ENCODE data around the gene PGGHG.
"Not testable (repeated sequence)": the region's sequence is repeated elsewhere in the genome, so short reads cannot be mapped to it uniquely, and the experiment has no call there.

The PGGHG gene

DNA sequence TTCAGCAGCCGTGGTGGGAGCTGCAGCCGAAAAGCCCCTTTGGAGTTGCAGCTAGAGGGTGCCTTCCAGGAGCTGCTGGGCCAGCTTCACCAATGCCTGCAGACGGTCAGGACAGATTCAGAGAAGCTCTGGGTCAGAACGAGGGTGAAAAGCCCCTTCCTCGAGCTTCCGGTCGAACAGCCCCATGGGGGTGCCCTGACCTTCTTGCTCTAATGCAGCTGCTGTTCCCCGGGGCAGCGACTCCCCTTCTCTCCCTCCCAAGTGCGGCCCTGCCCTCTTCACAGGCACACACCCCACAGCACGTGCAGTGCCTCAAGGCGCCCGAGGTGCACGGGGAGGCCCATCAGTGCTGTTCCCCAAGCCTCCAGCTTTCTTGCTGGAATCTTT lies 41.4 kb downstream of the PGGHG start:
- DNase-seq (ENCODE audit: low spot score): peak; percentile 32

DNA sequence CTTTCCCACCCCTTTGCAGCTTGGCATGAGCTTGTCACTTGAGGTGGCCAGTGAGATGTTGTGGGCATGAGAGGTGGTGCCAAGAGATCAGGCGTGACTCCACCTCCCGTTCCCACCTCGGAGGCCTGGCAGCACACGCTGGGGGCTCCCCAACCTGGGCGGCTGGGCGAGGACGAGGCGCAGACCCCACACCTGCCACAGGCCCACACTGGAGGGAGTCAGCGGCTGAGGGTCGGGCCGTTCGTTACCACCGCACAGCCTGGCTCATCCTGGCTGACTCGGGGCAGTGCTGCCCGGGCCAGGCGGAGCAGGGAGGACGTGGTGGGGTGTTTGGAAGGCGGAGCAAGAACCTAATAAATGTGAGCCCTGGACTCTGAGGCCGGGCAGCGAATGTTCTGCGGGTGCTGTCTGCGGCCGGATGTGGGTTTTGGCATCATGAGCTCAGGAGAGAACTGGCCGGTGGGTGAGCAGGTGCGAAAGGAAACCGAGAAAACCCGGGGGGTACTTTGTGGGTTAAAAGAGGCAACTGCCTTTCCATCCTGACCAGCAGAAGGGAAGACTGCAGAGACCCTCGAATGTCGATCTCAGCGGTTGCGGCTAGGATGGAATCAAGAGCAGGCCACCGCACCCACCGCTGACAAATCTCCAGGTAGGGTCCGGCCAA lies 41.9 kb downstream of the PGGHG start:
- peak; percentile 62 for DNase-seq (ENCODE audit: low spot score)

DNA sequence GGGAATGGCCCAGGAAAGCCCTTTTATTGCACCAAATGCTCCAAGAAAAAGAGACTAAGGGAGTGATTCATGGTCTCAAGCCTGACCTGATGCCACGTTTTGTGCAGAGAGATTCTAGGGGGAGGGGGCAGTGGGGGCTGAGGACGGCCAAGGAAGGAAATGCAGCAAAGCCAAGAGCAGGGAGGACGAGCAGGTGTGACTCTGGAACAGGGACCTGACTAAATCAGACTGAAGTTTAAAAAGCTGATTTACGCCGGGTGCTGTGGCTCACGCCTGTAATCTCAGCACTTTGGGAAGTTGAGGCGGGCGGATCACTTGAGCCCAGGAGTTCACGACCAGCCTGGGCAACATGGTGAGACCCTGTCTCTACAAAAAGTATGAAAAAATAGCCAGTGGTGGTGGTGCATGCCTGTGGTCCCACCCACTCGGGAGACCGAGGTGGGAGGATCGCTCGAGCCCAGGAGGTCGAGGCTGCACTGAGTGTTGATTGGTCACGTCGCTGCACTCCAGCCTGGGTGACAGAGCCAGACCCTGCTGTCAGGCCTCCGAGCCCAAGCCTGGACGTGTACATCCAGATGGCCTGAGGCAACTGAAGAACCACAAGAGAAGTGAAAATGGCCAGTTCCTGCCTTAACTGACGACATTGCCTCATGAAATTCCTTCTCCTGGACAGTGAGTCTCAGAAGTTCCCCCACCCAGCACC lies 42.6 kb downstream of the PGGHG start:
- no peak for DNase-seq (ENCODE audit: low spot score)

DNA sequence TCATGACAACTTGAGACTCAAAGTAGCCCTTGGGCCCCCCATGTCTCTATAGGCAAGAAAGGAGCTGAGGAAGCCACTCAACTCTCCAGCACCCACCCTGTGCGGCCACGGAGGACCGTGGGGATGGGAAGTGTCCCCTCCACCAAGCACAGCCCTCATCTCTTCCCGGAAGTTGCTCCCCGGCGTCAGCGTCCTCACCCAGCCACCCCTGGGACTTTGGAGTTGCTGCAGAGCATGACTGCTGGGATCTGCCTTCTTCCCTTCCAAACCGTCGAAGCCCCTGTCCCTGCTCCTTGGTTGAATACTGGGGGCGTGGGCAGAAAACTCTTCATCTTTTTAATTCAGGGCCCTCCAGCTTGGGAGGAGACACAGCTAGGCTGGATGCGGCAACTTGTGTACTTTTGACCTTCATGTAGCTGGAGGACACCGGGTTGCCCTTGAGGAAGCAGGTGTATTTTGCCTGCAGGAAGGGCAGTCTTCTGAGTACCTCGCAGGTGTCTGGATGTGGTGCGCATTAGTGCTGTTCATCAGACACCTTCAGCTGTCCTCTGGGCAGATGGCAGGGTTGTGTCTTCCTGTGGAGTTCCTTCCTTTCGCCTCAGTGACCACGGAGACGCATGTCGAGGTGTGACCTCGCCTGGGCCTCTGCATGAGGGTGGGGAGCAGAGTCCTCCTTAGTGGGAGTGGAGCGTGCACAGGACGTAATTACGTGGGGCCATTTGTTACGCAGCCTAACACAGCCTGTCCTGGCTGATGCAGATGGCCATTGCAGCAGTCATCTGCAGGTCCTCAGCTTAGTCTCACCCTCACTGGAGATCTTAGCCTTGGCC lies 43.9 kb downstream of the PGGHG start:
- DNase-seq (ENCODE audit: low spot score): no peak

DNA sequence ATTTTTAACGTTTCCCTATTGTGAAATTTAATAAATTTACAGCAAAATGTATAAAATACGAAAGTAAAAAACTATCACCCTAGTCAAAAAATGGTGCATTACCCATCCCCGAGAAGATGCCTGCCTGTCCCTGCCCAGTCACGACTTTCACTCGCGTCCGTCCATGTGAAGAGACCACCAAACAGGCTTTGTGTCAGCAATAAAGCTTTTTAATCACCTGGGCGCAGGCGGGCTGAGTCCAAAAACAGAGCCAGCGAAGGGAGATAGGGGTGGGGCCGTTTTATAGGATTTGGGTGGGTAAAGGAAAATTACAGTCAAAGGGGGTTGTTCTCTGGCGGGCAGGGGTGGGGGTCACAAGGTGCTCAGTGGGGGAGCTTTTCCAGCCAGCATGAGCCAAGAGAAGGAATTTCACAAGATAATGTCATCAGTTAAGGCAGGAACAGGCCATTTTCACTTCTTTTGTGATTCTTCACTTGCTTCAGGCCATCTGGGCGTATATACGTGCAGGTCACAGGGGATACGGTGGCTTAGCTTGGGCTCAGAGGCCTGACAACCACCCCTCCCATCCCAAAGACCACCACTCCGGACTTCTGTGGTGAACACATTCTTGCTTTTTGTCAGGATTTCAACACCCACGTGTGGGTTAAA lies 44.8 kb downstream of the PGGHG start:
- DNase-seq (ENCODE audit: low spot score): not testable (repeated sequence)

DNA sequence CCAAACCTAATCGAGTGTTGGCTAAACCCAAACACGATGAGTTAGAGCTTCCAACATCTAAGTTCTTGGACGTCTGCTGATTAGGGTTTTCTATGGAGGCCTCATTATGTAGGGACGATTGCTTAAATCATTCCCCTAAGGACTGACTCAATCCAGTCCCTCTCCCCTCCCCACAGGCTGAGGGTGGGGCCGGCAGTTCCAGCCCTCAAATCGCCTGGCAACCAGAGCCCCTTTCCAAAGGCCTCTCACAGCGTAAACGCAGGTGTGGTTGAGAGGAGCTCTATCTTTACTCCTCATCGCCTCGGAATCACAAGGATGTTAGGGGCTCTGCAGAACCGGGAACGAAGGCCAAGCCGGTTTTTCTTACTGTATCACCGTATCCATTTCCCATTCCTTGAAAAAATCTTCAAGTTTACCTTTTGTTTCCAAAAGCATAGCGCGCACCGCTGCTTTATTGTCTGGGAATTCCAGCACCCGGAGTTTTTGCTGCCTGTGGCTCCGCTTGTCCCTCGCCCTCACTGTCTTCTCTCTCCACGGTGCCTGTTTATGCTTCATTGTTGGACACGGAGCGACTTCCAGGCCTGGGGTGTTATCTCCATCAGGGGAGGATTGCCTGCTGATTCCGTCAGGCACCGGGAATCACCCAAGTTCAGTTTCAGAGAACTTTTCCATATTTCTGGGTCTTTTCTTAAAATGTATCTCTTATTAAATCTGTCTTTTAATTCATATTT lies 45.5 kb downstream of the PGGHG start:
- DNase-seq (ENCODE audit: low spot score): no peak

DNA sequence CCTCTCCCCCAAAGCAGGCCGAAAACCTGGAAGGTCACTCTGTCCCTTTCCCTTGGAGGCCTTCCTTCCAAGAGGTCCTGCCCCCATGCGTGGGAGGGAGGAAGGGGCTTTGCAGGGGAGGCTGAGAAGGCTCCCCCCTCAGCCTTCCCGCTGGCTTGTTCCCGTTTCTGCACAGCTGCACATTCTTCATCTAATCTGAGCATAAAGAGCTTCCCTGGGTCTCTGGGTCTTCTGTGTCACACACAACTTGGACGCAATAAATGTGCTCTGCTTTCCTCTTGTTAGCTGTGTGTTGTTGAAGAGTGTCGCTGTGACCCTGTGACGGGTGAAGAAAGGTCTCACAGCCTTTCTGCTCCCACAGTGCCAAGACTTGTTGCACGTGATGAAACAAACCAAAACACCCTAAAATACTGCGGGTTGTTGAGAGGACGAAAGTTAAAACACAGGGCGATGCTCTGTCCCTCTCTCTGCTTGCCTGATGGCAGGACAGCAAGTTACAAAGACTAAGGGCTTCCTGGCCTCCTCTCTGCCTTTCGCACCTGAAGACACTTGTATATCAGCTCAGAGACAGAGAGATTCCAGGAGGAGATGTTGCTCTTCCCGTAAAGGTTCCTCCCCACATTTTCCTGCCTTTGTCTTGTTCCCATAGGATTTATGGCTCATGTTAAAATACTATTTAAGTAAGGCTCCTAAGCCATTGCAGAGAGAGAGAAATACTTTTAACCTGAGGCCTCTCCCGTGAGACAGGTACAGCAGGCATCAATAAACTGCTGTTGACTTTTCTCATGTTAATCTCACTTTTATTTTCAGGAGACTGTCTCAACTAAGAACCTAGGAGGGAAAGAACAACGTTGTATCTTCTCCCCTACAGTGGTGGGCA lies 47.1 kb downstream of the PGGHG start:
- no peak for DNase-seq (ENCODE audit: low spot score)

DNA sequence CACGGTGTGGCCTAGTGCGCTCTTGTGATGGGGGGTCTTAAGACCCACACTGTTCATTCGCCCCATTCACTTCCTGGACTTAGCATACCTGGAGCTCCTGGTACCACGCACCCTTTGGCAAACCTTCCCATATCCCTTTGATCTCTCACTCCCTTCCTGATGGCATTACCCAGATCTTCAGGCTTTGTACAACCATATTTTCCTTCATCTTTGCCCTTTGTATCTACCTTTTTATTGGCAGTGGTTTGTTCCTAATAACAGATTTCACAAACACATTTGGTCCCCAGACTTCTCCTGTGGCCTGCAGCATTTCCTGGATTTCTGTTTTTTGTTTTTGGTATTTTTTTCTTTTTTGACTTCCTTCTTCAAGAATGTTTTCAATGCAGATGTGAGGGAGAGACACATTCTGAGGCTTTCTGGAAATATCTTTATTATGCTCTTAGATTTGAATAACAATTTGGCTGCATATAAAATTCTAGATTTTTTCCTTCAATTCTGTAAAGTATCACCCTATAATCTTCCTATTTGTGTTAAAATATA lies 47.8 kb downstream of the PGGHG start:
- no peak for DNase-seq (ENCODE audit: low spot score)

DNA sequence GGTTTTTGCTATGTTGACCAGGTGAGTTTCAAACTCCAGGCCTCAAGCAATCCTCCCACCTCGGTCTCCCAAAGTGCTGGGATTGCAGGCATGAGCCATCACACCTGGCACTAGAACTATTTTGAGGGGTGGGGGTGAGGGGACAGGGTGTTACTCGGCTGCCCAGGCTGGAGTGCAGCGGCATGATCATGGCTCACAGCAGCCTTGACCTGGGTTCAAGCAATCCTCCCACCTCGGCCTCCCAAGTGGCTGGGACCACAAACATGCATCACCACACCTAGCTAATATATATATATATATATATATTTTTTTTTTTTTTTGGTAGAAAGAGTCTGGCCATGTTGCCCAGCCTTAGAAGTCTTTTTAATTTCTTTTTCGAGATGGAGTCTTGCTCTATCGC lies 48.8 kb downstream of the PGGHG start:
- no peak for DNase-seq (ENCODE audit: low spot score)

DNA sequence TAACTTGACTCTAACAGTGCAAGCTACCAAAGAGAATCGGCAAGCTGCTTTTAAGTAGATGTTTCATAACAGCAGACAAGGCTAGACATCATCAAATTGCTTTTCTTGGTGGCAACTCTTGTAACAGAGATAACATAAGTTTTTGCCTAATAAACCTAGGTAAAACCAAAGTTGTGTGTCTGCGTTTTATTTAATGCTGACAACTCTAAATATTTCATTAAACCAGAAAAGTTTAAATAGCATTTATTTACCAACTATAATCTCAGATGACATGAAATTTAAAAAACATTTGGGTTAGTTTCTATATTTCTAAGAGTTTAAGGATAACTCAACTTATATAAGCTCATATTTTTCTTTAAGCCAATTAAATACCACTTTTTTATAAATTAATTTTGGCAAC lies 51.0 kb downstream of the PGGHG start:
- DNase-seq (ENCODE audit: low spot score): no peak

DNA sequence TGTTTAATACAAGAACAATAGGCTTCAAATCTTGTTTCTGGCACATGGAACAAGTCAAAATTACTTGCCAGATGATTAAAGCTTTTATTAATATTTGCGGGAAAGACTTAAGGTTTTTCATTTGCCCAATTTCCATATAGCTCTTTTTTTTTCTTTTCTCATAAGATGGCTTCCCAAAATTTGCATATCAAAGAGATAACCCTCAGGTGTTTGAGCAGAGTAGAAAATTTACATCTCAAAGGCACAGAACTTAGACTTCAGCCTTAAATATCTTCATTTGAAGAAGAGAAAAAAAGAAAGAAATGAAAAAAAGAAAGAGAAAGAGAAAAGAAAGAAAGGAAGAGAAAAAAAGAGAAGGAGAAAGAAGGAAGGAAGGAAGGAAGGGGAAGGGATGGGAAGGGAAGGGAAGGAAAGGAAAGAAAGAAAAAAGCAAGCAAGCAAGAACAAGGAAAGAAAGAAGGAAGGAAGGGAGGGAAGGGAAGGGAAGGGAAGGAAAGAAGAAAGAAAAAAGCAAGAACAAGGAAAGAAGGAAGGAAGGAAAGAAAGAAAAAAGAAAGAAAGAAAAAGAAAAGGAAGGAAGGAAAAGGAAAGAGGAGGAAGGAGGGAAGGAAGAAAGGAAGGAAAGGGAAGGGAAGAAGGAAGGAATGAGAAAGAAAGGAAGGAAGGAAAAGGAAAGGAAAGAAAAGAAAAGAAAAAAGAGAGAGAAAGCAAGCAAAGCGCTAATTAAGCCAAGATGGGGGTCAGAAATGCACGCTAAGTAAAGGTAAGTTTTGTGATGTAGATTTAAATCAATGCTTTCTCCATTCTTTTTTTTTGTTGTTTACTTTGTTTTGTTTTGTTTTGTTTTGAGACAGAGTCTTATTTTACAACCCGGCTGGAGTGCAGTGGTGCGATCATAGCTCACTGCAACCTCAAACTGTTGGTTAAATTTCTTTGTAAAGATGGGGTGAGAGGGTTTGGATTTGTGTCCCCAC lies 51.9 kb downstream of the PGGHG start:
- DNase-seq (ENCODE audit: low spot score): no peak

DNA sequence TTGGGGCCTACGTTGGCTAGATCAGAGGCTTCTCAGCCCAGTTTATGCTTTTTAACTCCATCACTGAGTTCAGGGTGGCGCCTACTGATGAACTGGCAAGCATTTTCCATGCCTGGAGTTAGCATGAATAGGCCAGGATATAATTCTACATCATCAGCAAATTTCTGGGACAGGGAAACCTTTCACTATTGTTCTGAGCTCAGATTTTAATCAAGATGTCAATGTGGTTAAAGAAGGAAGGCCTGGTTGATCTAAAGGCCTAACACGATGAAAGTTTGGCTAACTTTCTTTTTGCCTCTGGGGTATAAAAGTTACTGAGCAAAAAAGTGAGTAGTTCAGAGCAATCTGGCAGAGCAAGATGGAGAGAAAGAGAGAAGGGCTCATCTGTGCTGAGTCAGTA lies 53.4 kb downstream of the PGGHG start:
- no peak for DNase-seq (ENCODE audit: low spot score)

DNA sequence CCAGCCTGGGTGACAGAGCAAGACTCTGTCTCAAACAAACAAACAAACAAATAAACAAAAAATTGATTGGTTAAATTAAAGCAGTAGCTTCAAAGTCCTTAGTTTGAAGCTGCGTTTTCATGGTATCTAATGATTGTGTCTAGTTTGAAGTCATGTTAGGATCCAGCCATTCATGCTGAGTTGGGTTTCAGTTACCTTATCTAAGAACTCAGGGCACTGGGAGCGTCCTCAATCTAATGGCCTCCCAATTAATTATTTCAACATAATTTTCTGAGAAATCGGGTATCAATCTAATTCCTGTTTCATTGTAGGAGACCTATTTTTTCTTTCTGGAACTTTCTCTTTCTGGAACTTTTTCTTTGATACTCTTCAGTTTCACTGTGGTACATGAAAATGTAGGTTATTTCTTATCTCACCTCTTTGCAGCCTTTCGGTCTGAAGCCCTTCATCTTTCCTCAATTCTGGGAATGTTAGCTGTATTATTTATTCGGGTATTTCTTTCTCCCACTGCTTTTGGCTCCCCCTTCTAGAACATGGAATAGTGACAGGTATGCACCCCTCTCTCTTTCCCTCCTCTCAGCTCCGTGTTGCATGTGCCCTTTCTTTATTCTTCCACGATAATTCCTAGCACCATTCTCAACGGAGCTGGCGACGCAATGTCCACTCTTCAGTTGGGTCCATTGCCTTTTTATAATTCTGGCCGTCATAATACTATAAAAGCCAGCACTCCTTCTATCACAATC lies 56.1 kb downstream of the PGGHG start:
- no peak for DNase-seq (ENCODE audit: low spot score)

Data from NAMALWA (cell line).